Stomach smooth muscle (tissue), 2 donors: ENCODE data around the gene AS3MT.
A peak's percentile ranks its signal among the peaks of the same experiment; 100 is the strongest.

Experiments used
- H3K27ac ChIP-seq: one replicate; pipeline ENCODE4 v1.7.0; 2013; ENCODE audit warnings: mild to moderate bottlenecking, low read length, inconsistent platforms
- H3K27me3 ChIP-seq, 2 donors: one replicate each; pipeline ENCODE4 v1.7.0; 2013; ENCODE audit warnings: low read length in 2 of 2; ENCODE audit not compliant: insufficient read depth in 2 of 2, control insufficient read depth in 1 of 2
- H3K36me3 ChIP-seq, 2 donors: one replicate each; pipeline ENCODE4 v1.7.0; 2013; ENCODE audit warnings: low read length in 2 of 2; ENCODE audit not compliant: control insufficient read depth in 2 of 2, insufficient read depth in 2 of 2
- H3K4me1 ChIP-seq: one replicate; pipeline ENCODE4 v1.7.0; 2013; ENCODE audit warnings: low read length; ENCODE audit not compliant: control insufficient read depth, insufficient read depth
- H3K4me3 ChIP-seq, 2 donors: one replicate each; pipeline ENCODE4 v1.7.0; 2013; ENCODE audit warnings: low read length in 2 of 2
- H3K9ac ChIP-seq, 2 donors: one replicate each; pipeline ENCODE4 v1.7.0; 2013; ENCODE audit warnings: low read length in 2 of 2, mild to moderate bottlenecking in 1 of 2
- H3K9me3 ChIP-seq, 2 donors: one replicate each; pipeline ENCODE4 v1.7.0; 2013; ENCODE audit warnings: low read length in 2 of 2; ENCODE audit not compliant: control insufficient read depth in 2 of 2
- donor health status: healthy.
- donor health status: Pancreatic carcinoma.

The AS3MT gene

GRCh38 chr10:102894466-102895213, 25.4 kb downstream of the AS3MT start:
- Histone ChIP-seq H3K4me3 (no peak overlapping the region), H3K27me3 (no peaks in the 10 kb centered on the region), H3K36me3 (peaks cover 9 to 15% of the 10 kb centered on the region in 2 donors), H3K9ac (no peak overlapping the region), H3K9me3 (no peaks in the 10 kb centered on the region), H3K27ac (no peak overlapping the region), H3K4me1 (no peaks in the 10 kb centered on the region)

- no peaks in the 10 kb centered on the region for H3K27me3 ChIP-seq
- no peak overlapping the region for H3K9ac ChIP-seq
- peaks cover 3% of the 10 kb centered on the region in 2 donors for H3K36me3 ChIP-seq
- no peak overlapping the region for H3K4me3 ChIP-seq
- H3K9me3 ChIP-seq = no peaks in the 10 kb centered on the region
- H3K4me1 ChIP-seq = peaks cover 3% of the 10 kb centered on the region
- no peak overlapping the region for H3K27ac ChIP-seq
These were observed 30.7 kb downstream of the AS3MT start for GRCh38 chr10:102900006-102900405.

DNA sequence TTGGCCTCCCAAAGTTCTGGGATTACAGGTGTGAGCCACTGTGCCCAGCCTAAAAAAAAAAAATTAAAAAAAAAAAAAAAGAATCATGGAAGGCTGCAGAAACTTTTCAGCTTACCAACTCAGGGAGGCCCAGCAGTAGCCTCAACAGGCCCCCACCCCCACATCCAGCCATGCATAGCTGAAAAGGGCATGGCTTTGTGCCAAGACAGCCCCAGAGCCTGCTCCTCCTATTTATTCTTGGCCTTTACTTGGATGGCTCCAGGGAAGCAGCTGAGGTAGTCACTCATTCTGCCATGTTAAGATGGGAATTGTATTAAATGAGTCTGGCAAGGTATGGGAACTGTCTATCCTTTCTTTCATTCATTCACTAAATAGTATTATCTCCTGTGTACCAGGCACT, 35.1 kb downstream of the AS3MT start:
- H3K4me1 ChIP-seq = peaks cover 3% of the 10 kb centered on the region
- no peak overlapping the region for H3K4me3 ChIP-seq
- no peak overlapping the region for H3K27ac ChIP-seq
- peaks cover 0 to 3% of the 10 kb centered on the region in 2 donors for H3K36me3 ChIP-seq
- H3K9me3 ChIP-seq = no peaks in the 10 kb centered on the region
- no peaks in the 10 kb centered on the region for H3K27me3 ChIP-seq
- no peak overlapping the region for H3K9ac ChIP-seq

DNA sequence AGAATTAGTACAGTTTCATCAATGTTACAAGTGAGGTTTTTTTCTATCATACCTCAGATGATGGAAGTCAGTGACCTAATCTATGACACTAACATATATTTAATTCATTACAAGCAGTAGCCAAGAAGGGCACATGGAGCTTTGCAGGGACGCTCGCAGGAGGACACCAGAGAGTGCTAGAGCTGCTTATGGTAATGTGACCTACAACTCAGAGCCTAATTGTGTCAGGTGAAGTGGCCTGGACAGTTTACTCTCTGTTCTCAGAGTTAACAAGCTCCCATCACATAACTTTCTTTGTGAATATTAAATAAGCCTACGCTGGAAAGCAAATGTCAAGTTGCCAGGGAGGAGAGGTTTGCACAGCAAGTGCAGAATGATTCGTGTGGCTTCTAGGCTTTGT, 37.2 kb downstream of the AS3MT start:
- Histone ChIP-seq H3K4me1 (peaks cover 3% of the 10 kb centered on the region), H3K9ac (no peak overlapping the region), H3K36me3 (no peaks in the 10 kb centered on the region), H3K27me3 (no peaks in the 10 kb centered on the region), H3K27ac (no peak overlapping the region), H3K9me3 (no peaks in the 10 kb centered on the region), H3K4me3 (no peak overlapping the region)

- Histone ChIP-seq H3K4me3 (no peak overlapping the region), H3K9me3 (no peaks in the 10 kb centered on the region), H3K27ac (no peak overlapping the region), H3K4me1 (peaks cover 19% of the 10 kb centered on the region), H3K27me3 (no peaks in the 10 kb centered on the region), H3K9ac (no peak overlapping the region), H3K36me3 (no peaks in the 10 kb centered on the region)
These were observed 45.5 kb downstream of the AS3MT start for GRCh38 chr10:102914781-102915180.

DNA sequence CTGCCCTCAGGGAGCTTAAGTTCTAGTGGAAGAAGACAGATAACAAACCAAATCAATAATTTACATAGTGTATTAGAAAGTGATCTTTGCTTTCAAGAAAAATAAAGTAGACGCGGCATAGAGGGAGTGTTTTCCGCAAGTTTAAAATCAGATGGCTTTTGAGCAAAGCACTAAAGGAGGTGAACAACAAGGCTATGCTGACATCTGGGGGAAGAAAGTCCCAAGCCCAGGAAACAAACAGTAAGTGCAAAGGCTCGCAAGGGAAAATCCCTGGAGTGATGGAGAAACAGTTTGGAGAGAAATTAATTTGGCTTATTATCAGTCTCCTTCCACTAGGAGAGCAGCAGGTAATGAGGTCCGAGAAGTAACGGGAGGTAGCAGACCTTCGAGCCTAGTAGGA, 46.9 kb downstream of the AS3MT start:
- Histone ChIP-seq H3K4me1 (peaks cover 29% of the 10 kb centered on the region), H3K9me3 (no peaks in the 10 kb centered on the region), H3K27me3 (no peaks in the 10 kb centered on the region), H3K9ac (no peak overlapping the region), H3K36me3 (no peaks in the 10 kb centered on the region), H3K4me3 (no peak overlapping the region), H3K27ac (no peak overlapping the region)

DNA sequence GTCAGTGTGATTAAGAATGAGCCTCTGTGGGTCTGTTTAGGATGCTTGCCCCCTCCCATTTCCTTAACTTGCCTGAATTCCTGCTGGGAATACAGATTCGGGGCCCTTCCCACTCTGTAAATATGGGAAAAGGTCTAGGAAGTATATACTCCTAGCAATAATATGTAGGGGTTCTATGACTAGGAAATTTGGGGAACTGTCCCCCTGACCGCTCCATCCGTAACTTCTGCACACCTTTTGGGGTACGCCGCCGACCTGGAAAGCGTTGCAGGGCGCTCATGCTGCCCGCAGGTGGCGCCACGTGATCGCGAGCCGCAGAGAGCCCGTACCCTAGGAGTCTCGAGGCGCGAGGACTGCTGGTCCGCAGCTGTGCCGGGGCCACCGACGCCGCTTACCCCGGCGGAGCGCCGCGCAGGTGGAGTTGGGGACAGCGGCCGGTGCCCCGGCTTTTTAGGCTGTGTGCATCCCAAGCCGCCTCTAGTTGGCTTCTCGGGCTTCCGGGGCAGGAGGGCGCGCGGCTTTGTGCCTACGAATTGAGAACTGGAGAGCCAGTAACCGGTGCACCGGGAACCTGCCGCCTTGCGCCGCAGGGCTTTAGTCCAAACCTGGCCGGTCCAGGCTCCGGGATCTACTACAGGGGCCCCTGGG, 48.2 kb downstream of the AS3MT start:
- Histone ChIP-seq H3K36me3 (no peaks in the 10 kb centered on the region), H3K4me3 (peak overlapping the region; percentile 94 to 95), H3K27ac (peak overlapping the region; percentile 76), H3K9ac (peak overlapping the region in 1 of 2 donors; percentile 29), H3K4me1 (peaks cover 30% of the 10 kb centered on the region), H3K27me3 (no peaks in the 10 kb centered on the region), H3K9me3 (no peaks in the 10 kb centered on the region)

GRCh38 chr10:102917962-102918816, 48.9 kb downstream of the AS3MT start, which contains the start of gene CNNM2:
TSS of gene CNNM2 (plus strand) at chr10:102918294. CDS start at chr10:102918481, 187 bp downstream.
- no peaks in the 10 kb centered on the region for H3K27me3 ChIP-seq
- H3K36me3 ChIP-seq = no peaks in the 10 kb centered on the region
- H3K4me3 ChIP-seq = peak within 1 kb of the TSS; percentile 94 to 95
- H3K27ac ChIP-seq = peak within 1 kb of the TSS; percentile 76
- H3K9me3 ChIP-seq = no peaks in the 10 kb centered on the region
- peak within 1 kb of the TSS; percentile 71 to 81 for H3K9ac ChIP-seq
- peaks cover 30% of the 10 kb centered on the region for H3K4me1 ChIP-seq

DNA sequence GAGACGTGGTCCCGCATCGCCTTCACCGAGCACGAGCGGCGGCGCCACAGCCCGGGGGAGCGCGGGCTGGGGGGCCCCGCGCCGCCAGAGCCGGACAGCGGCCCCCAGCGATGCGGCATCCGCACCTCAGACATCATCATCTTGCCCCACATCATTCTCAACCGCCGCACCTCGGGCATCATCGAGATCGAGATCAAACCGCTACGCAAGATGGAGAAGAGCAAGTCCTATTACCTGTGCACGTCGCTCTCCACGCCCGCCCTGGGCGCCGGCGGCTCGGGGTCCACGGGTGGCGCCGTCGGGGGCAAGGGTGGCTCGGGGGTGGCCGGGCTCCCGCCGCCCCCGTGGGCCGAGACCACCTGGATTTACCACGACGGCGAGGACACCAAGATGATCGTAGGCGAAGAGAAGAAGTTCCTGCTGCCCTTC, 49.6 kb downstream of the AS3MT start:
- peak overlapping the region; percentile 94 to 95 for H3K4me3 ChIP-seq
- no peaks in the 10 kb centered on the region for H3K27me3 ChIP-seq
- peaks cover 30% of the 10 kb centered on the region for H3K4me1 ChIP-seq
- H3K36me3 ChIP-seq = no peaks in the 10 kb centered on the region
- H3K9me3 ChIP-seq = no peaks in the 10 kb centered on the region
- peak overlapping the region; percentile 69 for H3K27ac ChIP-seq
- peak overlapping the region; percentile 71 to 81 for H3K9ac ChIP-seq

DNA sequence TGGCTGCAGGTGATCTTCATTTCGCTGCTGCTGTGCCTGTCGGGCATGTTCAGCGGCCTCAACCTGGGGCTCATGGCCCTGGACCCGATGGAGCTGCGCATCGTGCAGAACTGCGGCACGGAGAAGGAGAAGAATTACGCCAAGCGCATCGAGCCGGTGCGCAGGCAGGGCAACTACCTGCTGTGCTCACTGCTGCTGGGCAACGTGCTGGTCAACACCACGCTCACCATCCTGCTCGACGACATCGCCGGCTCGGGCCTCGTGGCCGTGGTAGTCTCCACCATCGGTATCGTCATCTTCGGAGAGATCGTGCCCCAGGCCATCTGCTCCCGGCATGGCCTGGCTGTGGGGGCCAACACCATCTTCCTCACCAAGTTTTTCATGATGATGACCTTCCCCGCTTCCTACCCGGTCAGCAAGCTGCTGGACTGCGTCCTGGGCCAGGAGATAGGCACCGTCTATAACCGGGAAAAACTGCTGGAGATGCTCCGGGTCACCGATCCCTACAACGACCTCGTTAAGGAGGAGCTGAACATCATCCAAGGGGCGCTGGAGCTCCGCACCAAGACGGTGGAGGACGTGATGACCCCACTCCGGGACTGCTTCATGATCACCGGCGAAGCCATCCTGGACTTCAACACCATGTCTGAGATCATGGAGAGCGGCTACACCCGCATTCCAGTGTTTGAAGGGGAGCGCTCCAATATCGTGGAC, 50.1 kb downstream of the AS3MT start:
- Histone ChIP-seq H3K36me3 (no peaks in the 10 kb centered on the region), H3K27ac (no peak overlapping the region), H3K9ac (peak overlapping the region; percentile 36 to 81), H3K9me3 (no peaks in the 10 kb centered on the region), H3K27me3 (no peaks in the 10 kb centered on the region), H3K4me1 (peaks cover 30% of the 10 kb centered on the region), H3K4me3 (peak overlapping the region; percentile 94 to 95)
